Left lung (tissue), 10 donors: ENCODE results near the gene VSTM2L. TPM values are rescaled to one million over a fixed set of nuclear protein-coding genes. Genes with fewer than 3 reads are reported as not detected.

Source experiments
- ATAC-seq: fragments of 200-7000 bp; cut with Tn5 transposase; one replicate; pipeline ENCODE4 v1.9.1; 2020; ENCODE audit warnings: moderate library complexity
- DNase-seq, 4 donors: peaks; one replicate each; pipeline ENCODE4 v3.0.0-alpha.2; 2013 to 2020
- H3K27ac ChIP-seq, 2 donors: fragments of 200-600 bp; sonication (generic) in 1 of 2; one replicate each; pipeline versions ENCODE4 v1.5.0 to v1.8.0; 2020 to 2021
- H3K27me3 ChIP-seq, 2 donors: fragments of 200-600 bp; sonication (generic) in 1 of 2; one replicate each; pipeline versions ENCODE4 v1.5.0 to v1.8.0; 2020 to 2021
- H3K36me3 ChIP-seq, 2 donors: fragments of 200-600 bp; sonication (generic) in 1 of 2; one replicate each; pipeline versions ENCODE4 v1.5.0 to v1.8.0; 2020 to 2021
- H3K4me1 ChIP-seq, 2 donors: fragments of 200-600 bp; one replicate each; pipeline ENCODE4 v1.8.0; 2021
- H3K4me3 ChIP-seq, 2 donors: fragments of 200-600 bp; sonication (generic) in 1 of 2; one replicate each; pipeline versions ENCODE4 v1.5.0 to v1.8.0; 2020 to 2021; ENCODE audit warnings: mild to moderate bottlenecking in 1 of 2
- H3K9me3 ChIP-seq, 2 donors: fragments of 200-600 bp; sonication (generic) in 1 of 2; one replicate each; pipeline versions ENCODE4 v1.5.0 to v1.8.0; 2020 to 2021
- CTCF ChIP-seq, 2 donors: fragments of 200-600 bp; sonication (generic) in 1 of 2; IDR thresholded peaks; one replicate each; pipeline versions ENCODE4 v1.5.0 to v1.8.0; 2021; ENCODE audit warnings: antibody characterized with exemption in 2 of 2
- intact Hi-C, 2 donors: fragments of 100-400 bp; cut with DNase I; formaldehyde crosslinking; loops; one replicate each; pipeline versions ENCODE4 v1.11.2 to v1.14.2; 2022
- polyA plus RNA-seq, 6 donors: library from polyadenylated mRNA; unstranded; fragments of 120-200 nt; gene quantifications; one replicate each; pipeline ENCODE4 v1.2.1, GENCODE V29; 2013; ENCODE audit not compliant: insufficient read length in 6 of 6
- total RNA-seq, 2 donors: library from RNA; stranded (reverse); fragmentation: NEBNext Ultra II Directional; extraction: Animal tissue kit (Norgen Biotek cat#: 25700); gene quantifications; one replicate each; pipeline ENCODE4 v1.2.1, GENCODE V29; 2021
- donor health status: DM: no; HTN: yes; CAD: no.
- donor health status: DM: no; HTN: no; CAD: no.

VSTM2L gene
- total and polyA plus RNA-seq, 8 donors, result 2.7 to 31.9 (median 7.2) TPM

DNA sequence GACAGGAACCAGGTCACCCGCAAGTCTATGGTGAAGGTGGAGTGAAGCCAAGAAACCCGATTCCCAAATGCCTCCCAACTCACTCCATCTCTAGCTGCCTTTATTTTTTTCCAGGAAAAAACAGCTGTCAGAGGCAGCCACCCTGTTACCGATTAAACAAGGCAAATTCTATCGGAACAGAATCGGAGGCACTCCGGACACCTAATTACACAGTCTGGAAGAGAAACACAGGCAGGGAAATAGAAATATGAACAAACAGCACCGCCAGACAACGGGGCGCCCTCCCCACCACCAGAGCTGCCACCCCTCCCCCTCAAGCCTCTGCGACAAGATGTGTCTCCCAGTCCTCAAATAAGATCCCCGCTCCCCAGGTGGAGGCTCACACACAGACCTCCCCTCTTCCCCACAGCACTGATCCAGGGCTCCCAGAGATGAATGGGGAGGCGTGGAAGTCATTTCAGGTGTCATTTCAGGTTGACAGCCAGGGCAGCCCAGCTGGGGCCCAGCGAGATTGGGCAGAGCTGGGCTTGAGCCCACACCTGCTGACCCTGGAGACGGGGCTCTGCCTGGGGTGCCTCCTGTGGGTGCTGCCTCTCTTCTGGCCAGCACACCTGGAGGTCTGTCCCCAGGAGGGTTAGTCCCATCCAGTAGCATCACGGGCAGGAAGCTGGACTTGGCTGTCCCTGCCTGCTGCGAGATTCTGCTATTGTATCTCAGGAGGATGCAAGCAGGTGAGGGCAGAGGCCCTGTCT lies 19.8 kb upstream of the VSTM2L start:
- DNase-seq, result no peak
- H3K36me3 ChIP-seq, result no peaks in the 10 kb centered on the region
- H3K4me3 ChIP-seq, result no peak overlapping the region
- intact Hi-C loops, result no loop called here
- no peak for ATAC-seq
- H3K27me3 ChIP-seq, result peaks cover 0 to 7% of the 10 kb centered on the region in 2 donors
- no peak overlapping the region for H3K27ac ChIP-seq
- H3K4me1 ChIP-seq, result no peaks in the 10 kb centered on the region
- TF ChIP-seq CTCF (IDR thresholded peaks at IDR 0.05), result no peak
- no peaks in the 10 kb centered on the region for H3K9me3 ChIP-seq

DNA sequence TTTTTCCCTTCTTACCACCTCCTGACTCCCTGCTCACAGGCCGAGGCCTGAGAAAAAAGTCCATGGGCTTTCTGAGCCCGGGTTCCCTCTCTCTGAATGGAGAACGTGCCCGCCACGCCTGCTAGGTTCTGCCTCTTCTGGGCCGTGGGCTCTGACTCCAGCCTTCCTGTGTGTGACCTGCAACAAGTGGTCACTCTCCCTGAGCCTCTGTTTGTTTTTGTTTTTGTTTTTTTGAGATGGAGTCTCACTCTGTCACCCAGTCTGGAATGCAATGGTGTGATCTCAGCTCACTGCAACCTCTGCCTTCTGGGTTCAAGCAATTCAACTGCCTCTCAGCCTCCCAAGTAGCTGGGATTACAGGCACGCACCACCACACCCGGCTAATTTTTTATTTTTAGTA lies 17.9 kb upstream of the VSTM2L start:
- Histone ChIP-seq H3K27me3 (peaks cover 0 to 7% of the 10 kb centered on the region in 2 donors), H3K27ac (no peak overlapping the region), H3K9me3 (no peaks in the 10 kb centered on the region), H3K4me3 (no peak overlapping the region), H3K4me1 (no peaks in the 10 kb centered on the region), H3K36me3 (no peaks in the 10 kb centered on the region)
- no peak for TF ChIP-seq CTCF (IDR thresholded peaks at IDR 0.05)
- intact Hi-C loops, result no loop called here
- no peak for DNase-seq
- ATAC-seq, result no peak

GRCh38 chr20:37885593-37886503 lies 17.1 kb upstream of the VSTM2L start:
- Histone ChIP-seq H3K4me1 (no peaks in the 10 kb centered on the region), H3K9me3 (no peaks in the 10 kb centered on the region), H3K27me3 (peaks cover 0 to 7% of the 10 kb centered on the region in 2 donors), H3K36me3 (no peaks in the 10 kb centered on the region), H3K27ac (no peak overlapping the region), H3K4me3 (no peak overlapping the region)
- ATAC-seq (no peak), DNase-seq (no peak)
- intact Hi-C loops, result no loop called here
- no peak for TF ChIP-seq CTCF (IDR thresholded peaks at IDR 0.05)

DNA sequence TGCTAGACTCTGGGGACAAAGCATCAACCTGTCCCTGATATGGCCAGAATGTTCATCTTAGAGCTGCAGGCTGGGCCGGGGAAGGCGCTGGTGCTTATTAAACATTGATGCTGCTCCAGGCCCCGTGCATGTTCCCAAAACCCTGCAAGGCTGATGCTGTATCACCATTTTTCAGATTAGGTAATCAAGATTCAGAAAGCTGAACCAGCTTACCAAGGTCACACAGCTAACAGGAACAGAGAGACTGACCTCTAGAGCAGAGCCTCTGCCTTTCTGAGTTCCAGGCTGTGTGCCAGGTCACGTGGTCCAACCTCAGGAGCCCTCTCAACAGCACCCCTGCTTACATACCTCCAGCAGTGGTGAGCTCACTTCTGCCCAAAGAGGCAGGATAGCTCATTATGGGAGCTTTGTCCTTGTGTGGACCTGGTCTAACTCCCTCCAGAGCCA lies 16.1 kb upstream of the VSTM2L start:
- Histone ChIP-seq H3K27ac (no peak overlapping the region), H3K9me3 (no peaks in the 10 kb centered on the region), H3K4me1 (no peaks in the 10 kb centered on the region), H3K36me3 (no peaks in the 10 kb centered on the region), H3K27me3 (peaks cover 0 to 7% of the 10 kb centered on the region in 2 donors), H3K4me3 (no peak overlapping the region)
- TF ChIP-seq CTCF (IDR thresholded peaks at IDR 0.05), result no peak
- intact Hi-C loops, result no loop called here
- peak in 1 of 4 donors; percentile 52 for DNase-seq
- peak; percentile 79 for ATAC-seq

- Histone ChIP-seq H3K27me3 (peaks cover 0 to 7% of the 10 kb centered on the region in 2 donors), H3K27ac (no peak overlapping the region), H3K9me3 (no peaks in the 10 kb centered on the region), H3K36me3 (no peaks in the 10 kb centered on the region), H3K4me3 (no peak overlapping the region), H3K4me1 (no peaks in the 10 kb centered on the region)
- intact Hi-C loops, result no loop called here
- ATAC-seq (no peak), DNase-seq (no peak)
- TF ChIP-seq CTCF (IDR thresholded peaks at IDR 0.05), result no peak
These were observed 14.3 kb upstream of the VSTM2L start for GRCh38 chr20:37888641-37889040.
